ENCODE data around the gene BTN3A1. TPM values are rescaled to one million over a fixed set of nuclear protein-coding genes. Genes with fewer than 3 reads are reported as not detected.

BTN3A1 gene
- total and polyA plus RNA-seq, 2 of the 8 experiments (the other 6 are each of a cell fraction or from before 2014, with no cell fraction given), result 4.7 to 5.6 TPM

DNA sequence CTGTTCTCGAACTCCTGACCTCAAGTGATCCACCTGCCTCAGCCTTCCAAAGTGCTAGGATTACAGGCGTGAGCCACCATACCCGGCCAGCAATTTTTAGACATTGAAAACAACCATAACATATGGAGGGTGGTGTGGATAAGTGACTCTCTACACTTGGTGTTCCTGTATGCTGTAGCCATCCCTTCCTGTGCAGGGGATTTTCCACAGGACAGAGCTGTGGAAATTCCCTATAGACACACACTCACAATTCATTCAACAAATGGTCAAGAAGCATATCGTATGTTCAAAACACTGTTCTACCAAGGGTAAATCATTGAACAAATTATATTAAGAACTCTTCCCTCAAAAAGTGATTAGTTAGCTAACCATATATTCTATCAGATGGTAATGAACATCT, 61.9 kb downstream of the BTN3A1 start:
- 95% methylated on average over 4 of the region's 4 CpGs; no CpG with 5 or more reads in 1 of the 2 experiments for WGBS, 2 experiments (ENCODE audit: extremely low coverage in 1 of 2, insufficient coverage in 1 of 2, insufficient read length in 1 of 2, insufficient replicate concordance in 2 of 2, low coverage in 1 of 2, low lambda C conversion rate in 2 of 2, missing lambda C conversion rate in 1 of 2)
- CTCF ChIA-PET (ENCODE audit: partially characterized antibody), result interaction anchor here (1.0 to 1.7 kb wide), 2 partner anchors 12 to 123 kb away, joined by 3 read pairs; no protein-coding TSS in a partner anchor
- H3K27ac ChIP-seq (ENCODE audit: low read depth, low read length), result no peak overlapping the region

More for the DNA sequence above, 61.9 kb downstream of the BTN3A1 start:
- Histone ChIP-seq H3K4me2 (ENCODE audit: insufficient read depth in 1 of 2, low read depth in 2 of 2, low read length in 2 of 2) (no peak overlapping the region), H3K56ac (replicated peaks; ENCODE audit: insufficient read length, low read depth, low read length) (no peak overlapping the region), H3K9me3 (ENCODE audit: insufficient read depth in 2 of 2, low read depth in 1 of 2, low read length in 1 of 2) (no peaks in the 10 kb centered on the region), H4K91ac (replicated peaks; ENCODE audit: insufficient read length, low read length) (no peak overlapping the region), H2AFZ (ENCODE audit: low read length) (no peak overlapping the region), H3K36me3 (ENCODE audit: control insufficient read depth in 2 of 4, insufficient read depth in 4 of 4, low read length in 3 of 4) (peaks cover 7 to 69% (median 50%) of the 10 kb centered on the region in 4 experiments; a peak in 7 of 8 replicates), H3K4ac (replicated peaks; ENCODE audit: insufficient read length, low read depth, low read length) (no peak overlapping the region), H3K18ac (ENCODE audit: extremely low read depth, low read length) (no peak overlapping the region), H3K79me2 (ENCODE audit: control insufficient read depth in 1 of 2, insufficient read depth in 2 of 2, low read length in 2 of 2) (peaks cover 0 to 5% of the 10 kb centered on the region in 2 experiments; a peak in 1 of 4 replicates), H3K27me3 (replicated peaks in 1 of 4; ENCODE audit: control insufficient read depth in 3 of 4, extremely low read depth in 1 of 4, insufficient read depth in 3 of 4, low read length in 3 of 4) (no peaks in the 10 kb centered on the region), H3K23ac (ENCODE audit: insufficient read length) (no peak overlapping the region), H3K4me1 (replicated peaks in 1 of 4; ENCODE audit: control insufficient read depth in 3 of 4, insufficient read depth in 4 of 4, low read length in 3 of 4) (peaks cover 0 to 1% (median 0%) of the 10 kb centered on the region in 4 experiments; a peak in 1 of 7 replicates), H3K23me2 (ENCODE audit: low read depth, low read length) (no peaks in the 10 kb centered on the region), H3K4me3 (ENCODE audit: extremely low read depth in 1 of 4, insufficient read depth in 2 of 4, low read depth in 3 of 4, low read length in 4 of 4) (no peak overlapping the region), H4K5ac (ENCODE audit: insufficient read length, low read depth, low read length) (no peak overlapping the region), H2BK20ac (ENCODE audit: low read length) (no peak overlapping the region), H2BK15ac (ENCODE audit: low read length) (no peak overlapping the region), H2AK5ac (ENCODE audit: low read depth, low read length) (no peak overlapping the region), H2BK120ac (replicated peaks; ENCODE audit: low read depth, low read length) (no peak overlapping the region), H2BK5ac (ENCODE audit: low read depth, low read length) (no peak overlapping the region), H2BK12ac (ENCODE audit: low read depth, low read length) (no peak overlapping the region), H4K8ac (ENCODE audit: extremely low read depth, insufficient read depth, low read length) (no peak overlapping the region), H4K20me1 (replicated peaks in 1 of 2; ENCODE audit: control insufficient read depth in 1 of 2, insufficient read depth in 2 of 2, low read length in 2 of 2) (peaks cover 0 to 2% of the 10 kb centered on the region in 2 experiments), H3K14ac (ENCODE audit: insufficient read length) (no peak overlapping the region), H3K9ac (replicated peaks in 1 of 4; ENCODE audit: extremely low read depth in 1 of 4, low read depth in 3 of 4, low read length in 3 of 4) (no peak overlapping the region), H3K79me1 (ENCODE audit: low read depth, low read length) (no peaks in the 10 kb centered on the region; the same call in 1 of the 2 replicates)
- POLR2A ChIA-PET (ENCODE audit: partially characterized antibody), result interaction anchor here (1.4 kb wide), 1 partner anchor 10 kb away, joined by 4 read pairs; no protein-coding TSS in a partner anchor
- FAIRE-seq (no peak), DNase-seq (ENCODE audit: low read depth in 1 of 2, low spot score in 2 of 2) (no peak)
- TF ChIP-seq PHF8 (conservative IDR thresholded peaks at IDR 0.05; ENCODE audit: low read depth, low read length) (no peak), CEBPB (IDR thresholded peaks at IDR 0.05; ENCODE audit: low read depth, low read length) (no peak), HDAC6 (IDR thresholded peaks at IDR 0.05; ENCODE audit: low read depth, low read length) (no peak), CTBP2 (IDR thresholded peaks at IDR 0.05; ENCODE audit: borderline replicate concordance, insufficient read depth, insufficient read length, low read length) (no peak), TAF1 (IDR thresholded peaks at IDR 0.05; ENCODE audit: low read depth, low read length) (no peak), NANOG (IDR thresholded peaks at IDR 0.05; ENCODE audit: insufficient read depth, low read depth, low read length, poor library complexity, severe bottlenecking) (no peak)

Measured in H1 (cell line).